T1000 (cell line): Measurements from ENCODE around the gene CAPN5.

Experiments used
- DNase-seq: peaks from one replicate; lab custom pipeline; 2025; ENCODE audit warnings: mixed read lengths; lab: John Stamatoyannopoulos, UW

The CAPN5 gene

GRCh38 chr11:77173494-77173893 is 106.7 kb downstream of the CAPN5 start:
- no peak for DNase-seq

DNA sequence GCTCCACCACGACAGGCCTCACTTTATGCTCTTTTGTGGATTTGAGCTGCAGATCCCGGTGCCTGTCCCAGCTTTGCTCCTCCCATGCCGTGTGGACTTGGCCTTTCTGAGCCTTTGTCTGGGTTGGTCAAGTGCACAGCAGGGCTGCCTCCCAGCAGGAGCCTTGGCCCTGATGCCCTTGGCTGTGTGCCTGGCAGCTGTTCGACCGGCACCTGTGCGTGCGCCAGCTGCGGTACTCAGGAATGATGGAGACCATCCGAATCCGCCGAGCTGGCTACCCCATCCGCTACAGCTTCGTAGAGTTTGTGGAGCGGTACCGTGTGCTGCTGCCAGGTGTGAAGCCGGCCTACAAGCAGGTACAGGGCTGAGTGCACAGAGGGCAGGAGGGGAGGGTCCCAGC is 107.8 kb downstream of the CAPN5 start:
- DNase-seq = no peak

GRCh38 chr11:77175021-77175842 is 108.5 kb downstream of the CAPN5 start:
- DNase-seq = no peak
